ENCODE data around the gene CELSR1.

Gene CELSR1

GRCh38 chr22:46351767-46352166, 185.7 kb downstream of the CELSR1 start:
- no peak for TF ChIP-seq CTCF (IDR thresholded peaks at IDR 0.05; ENCODE audit: borderline replicate concordance, insufficient read depth, low read depth, low read length)
- no peak overlapping the region for H3K4me3 ChIP-seq (ENCODE audit: low read depth, low read length)

- no peak overlapping the region for H3K4me3 ChIP-seq (ENCODE audit: low read depth, low read length)
- TF ChIP-seq CTCF (IDR thresholded peaks at IDR 0.05; ENCODE audit: borderline replicate concordance, insufficient read depth, low read depth, low read length): no peak
Measured at GRCh38 chr22:46351131-46351735, 186.2 kb downstream of the CELSR1 start.

- no peak overlapping the region for H3K4me3 ChIP-seq (ENCODE audit: low read depth, low read length)
- no peak for TF ChIP-seq CTCF (IDR thresholded peaks at IDR 0.05; ENCODE audit: borderline replicate concordance, insufficient read depth, low read depth, low read length)
Measured at GRCh38 chr22:46350646-46351045, 186.8 kb downstream of the CELSR1 start.

GRCh38 chr22:46350121-46350520, 187.3 kb downstream of the CELSR1 start:
- TF ChIP-seq CTCF (IDR thresholded peaks at IDR 0.05; ENCODE audit: borderline replicate concordance, insufficient read depth, low read depth, low read length): no peak
- no peak overlapping the region for H3K4me3 ChIP-seq (ENCODE audit: low read depth, low read length)

GRCh38 chr22:46349681-46350080, 187.7 kb downstream of the CELSR1 start:
- no peak overlapping the region for H3K4me3 ChIP-seq (ENCODE audit: low read depth, low read length)

GRCh38 chr22:46349238-46349637, 188.2 kb downstream of the CELSR1 start:
- no peak for TF ChIP-seq CTCF (IDR thresholded peaks at IDR 0.05; ENCODE audit: borderline replicate concordance, insufficient read depth, low read depth, low read length)
- H3K4me3 ChIP-seq (ENCODE audit: low read depth, low read length): no peak overlapping the region

More at GRCh38 chr22:46349681-46350080, 187.7 kb downstream of the CELSR1 start:
- TF ChIP-seq CTCF (IDR thresholded peaks at IDR 0.05; ENCODE audit: borderline replicate concordance, insufficient read depth, low read depth, low read length): no peak

GRCh38 chr22:46348099-46348695, 189.2 kb downstream of the CELSR1 start:
- no peak for TF ChIP-seq CTCF (IDR thresholded peaks at IDR 0.05; ENCODE audit: borderline replicate concordance, insufficient read depth, low read depth, low read length)

More at GRCh38 chr22:46348099-46348695, 189.2 kb downstream of the CELSR1 start:
- no peak overlapping the region for H3K4me3 ChIP-seq (ENCODE audit: low read depth, low read length)
